ENCODE data around the gene NRG3.

The NRG3 gene

DNA sequence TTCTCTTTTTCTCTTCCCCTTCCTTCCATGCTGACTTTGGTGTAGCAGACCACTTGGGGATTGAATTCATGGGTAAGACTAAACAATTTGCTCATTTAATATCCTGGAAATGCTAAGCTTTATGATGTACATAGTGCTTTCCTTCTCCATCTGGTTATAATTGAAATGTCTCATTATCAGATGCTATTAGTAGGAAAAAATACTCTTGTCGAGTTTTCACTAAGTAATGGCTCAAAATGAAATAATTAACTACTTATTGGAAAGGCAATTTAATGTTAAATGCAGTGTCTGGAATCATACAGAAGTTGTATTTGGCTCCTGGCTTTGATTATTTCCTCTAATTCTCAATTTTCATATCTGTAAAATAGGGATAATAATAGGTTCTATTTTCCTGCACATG, 990.4 kb downstream of the NRG3 start:
- DNase-seq (ENCODE audit: extremely low spot score), result no peak
- TF ChIP-seq, protein P1, sequence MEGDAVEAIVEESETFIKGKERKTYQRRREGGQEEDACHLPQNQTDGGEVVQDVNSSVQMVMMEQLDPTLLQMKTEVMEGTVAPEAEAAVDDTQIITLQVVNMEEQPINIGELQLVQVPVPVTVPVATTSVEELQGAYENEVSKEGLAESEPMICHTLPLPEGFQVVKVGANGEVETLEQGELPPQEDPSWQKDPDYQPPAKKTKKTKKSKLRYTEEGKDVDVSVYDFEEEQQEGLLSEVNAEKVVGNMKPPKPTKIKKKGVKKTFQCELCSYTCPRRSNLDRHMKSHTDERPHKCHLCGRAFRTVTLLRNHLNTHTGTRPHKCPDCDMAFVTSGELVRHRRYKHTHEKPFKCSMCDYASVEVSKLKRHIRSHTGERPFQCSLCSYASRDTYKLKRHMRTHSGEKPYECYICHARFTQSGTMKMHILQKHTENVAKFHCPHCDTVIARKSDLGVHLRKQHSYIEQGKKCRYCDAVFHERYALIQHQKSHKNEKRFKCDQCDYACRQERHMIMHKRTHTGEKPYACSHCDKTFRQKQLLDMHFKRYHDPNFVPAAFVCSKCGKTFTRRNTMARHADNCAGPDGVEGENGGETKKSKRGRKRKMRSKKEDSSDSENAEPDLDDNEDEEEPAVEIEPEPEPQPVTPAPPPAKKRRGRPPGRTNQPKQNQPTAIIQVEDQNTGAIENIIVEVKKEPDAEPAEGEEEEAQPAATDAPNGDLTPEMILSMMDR (IDR thresholded peaks at IDR 0.05; ENCODE audit: control extremely low read depth, extremely low read depth, low read depth, missing control alignments), result no peak
- POLR2A ChIA-PET, result no interaction called here
- CTCF ChIA-PET, result no interaction called here

DNA sequence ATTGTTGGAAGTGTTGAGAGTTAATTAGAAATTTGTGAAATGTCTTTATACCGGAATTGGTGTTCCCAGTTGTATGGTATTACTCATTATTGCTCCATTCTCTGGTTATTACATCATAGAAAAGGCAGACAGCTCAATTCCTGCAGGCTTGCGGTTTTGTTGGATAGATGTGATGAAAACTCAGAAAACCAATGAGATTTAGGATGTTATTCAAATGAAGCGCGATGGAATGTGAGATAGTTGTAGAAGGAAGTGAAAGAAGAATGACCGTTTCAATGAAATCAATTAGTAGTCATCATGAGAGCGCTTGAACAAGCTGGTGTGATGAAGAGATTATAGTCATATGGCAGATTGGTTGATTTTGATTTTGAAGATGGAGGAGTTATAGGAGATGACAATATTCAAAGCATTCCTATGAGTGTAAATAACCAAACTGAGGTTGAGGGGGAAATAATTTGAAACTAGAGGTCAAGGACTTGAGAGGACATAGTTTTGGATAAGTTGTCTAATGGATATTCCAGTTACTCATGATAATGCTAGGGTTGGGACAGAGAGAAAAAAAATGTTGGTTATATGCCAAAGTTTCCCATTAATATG, 991.5 kb downstream of the NRG3 start:
- no peak for DNase-seq (ENCODE audit: extremely low spot score)
- POLR2A ChIA-PET, result no interaction called here
- CTCF ChIA-PET, result no interaction called here
- TF ChIP-seq, protein P1 (IDR thresholded peaks at IDR 0.05; ENCODE audit: control extremely low read depth, extremely low read depth, low read depth, missing control alignments), result no peak

DNA sequence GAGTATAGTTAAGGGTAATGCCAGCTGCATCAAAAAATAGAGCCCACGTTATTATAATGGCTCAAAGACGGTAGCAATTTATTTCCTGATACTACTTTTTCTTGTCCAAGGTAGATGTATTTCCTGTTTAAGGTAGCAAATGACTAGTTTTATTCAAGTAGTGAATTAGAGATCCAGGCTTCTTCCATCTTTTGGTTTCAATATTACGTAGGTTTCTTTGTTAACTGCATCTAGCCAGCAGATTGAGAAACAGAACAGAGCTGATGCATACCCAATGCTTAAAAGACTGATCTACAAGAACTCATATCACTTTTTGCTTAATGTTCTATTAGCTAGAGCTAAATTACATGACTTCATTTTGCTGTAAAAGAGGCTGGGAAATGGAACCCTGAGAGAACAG, 992.1 kb downstream of the NRG3 start:
- ChIA-PET CTCF (no interaction called here), POLR2A (no interaction called here)
- no peak for DNase-seq (ENCODE audit: extremely low spot score)
- TF ChIP-seq, protein P1 (IDR thresholded peaks at IDR 0.05; ENCODE audit: control extremely low read depth, extremely low read depth, low read depth, missing control alignments), result no peak

DNA sequence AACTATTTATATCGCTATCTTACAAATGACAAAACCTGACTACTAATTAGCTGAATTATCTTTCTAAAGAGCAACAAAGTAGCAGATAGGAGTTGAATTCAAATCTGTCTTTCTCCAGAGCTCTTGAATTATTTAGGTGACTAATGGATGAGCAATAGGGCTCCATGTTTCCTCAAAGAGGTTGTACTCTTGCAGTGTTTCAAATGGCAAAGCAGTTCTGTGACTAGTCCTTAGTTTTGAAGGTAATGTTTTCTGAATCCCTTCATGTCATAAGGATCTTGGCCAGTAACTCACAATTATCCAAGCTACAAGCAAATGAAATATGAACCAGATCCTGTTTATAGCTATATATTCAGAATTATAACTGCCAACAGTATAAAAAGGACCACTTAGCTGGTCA, 999.7 kb downstream of the NRG3 start:
- CTCF ChIA-PET, result no interaction called here
- DNase-seq (ENCODE audit: extremely low spot score), result no peak
- POLR2A ChIA-PET, result no interaction called here
- TF ChIP-seq, protein P1 (IDR thresholded peaks at IDR 0.05; ENCODE audit: control extremely low read depth, extremely low read depth, low read depth, missing control alignments), result no peak

DNA sequence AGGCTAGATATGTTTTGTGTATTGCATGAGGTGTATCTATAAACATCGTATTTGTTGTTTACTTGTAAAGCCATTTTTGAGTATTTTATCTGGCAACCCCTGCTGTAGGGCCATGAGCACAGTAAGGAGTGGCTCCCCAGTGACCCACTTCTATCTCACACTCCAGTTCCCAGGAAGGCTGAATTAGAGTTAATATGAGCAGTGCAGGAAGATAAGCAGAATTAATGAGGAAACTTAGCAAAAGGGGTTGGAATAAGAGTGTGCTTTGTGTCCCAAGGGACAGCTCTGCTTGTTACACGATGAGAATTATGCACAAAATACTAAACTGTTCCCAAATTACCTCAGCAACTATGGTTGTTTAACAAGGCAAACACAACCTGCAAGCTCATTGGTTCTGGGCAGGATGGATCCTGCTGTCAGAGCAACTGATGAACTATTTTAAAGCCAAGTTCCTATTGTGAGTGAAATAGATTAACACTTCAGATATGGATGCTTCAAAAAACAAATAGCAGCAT, 1005.8 kb downstream of the NRG3 start:
- POLR2A ChIA-PET, result no interaction called here

DNA sequence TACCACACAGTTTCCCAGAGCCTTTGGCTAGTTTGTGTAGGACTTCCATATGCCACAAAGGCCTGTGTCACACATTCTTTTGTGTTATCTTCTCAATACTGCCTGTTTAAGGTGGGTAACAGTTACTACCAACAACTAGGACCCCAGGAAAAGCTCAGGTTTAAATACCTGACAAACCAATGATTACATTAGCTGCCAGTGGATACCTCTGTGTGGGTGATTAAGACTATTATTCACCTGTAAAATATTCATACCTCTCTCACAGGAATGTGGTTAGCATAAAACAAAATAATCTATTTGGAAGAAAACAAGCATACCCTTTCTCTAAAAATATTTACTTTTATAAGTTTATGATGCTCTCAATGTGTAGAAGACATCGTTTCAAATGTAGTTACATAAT, 1007.7 kb downstream of the NRG3 start:
- CTCF ChIA-PET, result interaction anchor here (1.2 kb wide), 1 partner anchor 853 kb away, joined by 3 read pairs; no protein-coding TSS in a partner anchor

More for the DNA sequence above, 1005.8 kb downstream of the NRG3 start:
- no peak for DNase-seq (ENCODE audit: extremely low spot score)
- TF ChIP-seq, protein P1 (IDR thresholded peaks at IDR 0.05; ENCODE audit: control extremely low read depth, extremely low read depth, low read depth, missing control alignments), result no peak
- CTCF ChIA-PET, result interaction anchor here (1.4 kb wide), 1 partner anchor 23 kb away, joined by 3 read pairs; no protein-coding TSS in a partner anchor

More for the DNA sequence above, 1007.7 kb downstream of the NRG3 start:
- no peak for DNase-seq (ENCODE audit: extremely low spot score)
- TF ChIP-seq, protein P1 (IDR thresholded peaks at IDR 0.05; ENCODE audit: control extremely low read depth, extremely low read depth, low read depth, missing control alignments), result no peak
- POLR2A ChIA-PET, result no interaction called here

All from GM10248 (cell line).